ENCODE results near the gene ITFG2. TPM values are rescaled to one million over a fixed set of nuclear protein-coding genes. Genes with fewer than 3 reads are reported as not detected.

The ITFG2 gene
- total and polyA plus RNA-seq, 5 donors: 14.3 to 20.6 (median 17.2) TPM

GRCh38 chr12:2776129-2776806 is 36.2 kb upstream of the ITFG2 start:
- no peaks in the 10 kb centered on the region for H3K27me3 ChIP-seq (ENCODE audit: control insufficient read depth, insufficient read depth)
- H3K4me1 ChIP-seq (ENCODE audit: control insufficient read depth, insufficient read depth, low read length): no peaks in the 10 kb centered on the region
- H3K27ac ChIP-seq (ENCODE audit: low read length): no peak overlapping the region
- ATAC-seq (no peak), DNase-seq (no peak)
- H3K4me3 ChIP-seq (ENCODE audit: low read length): no peak overlapping the region
- H3K9me3 ChIP-seq (ENCODE audit: control insufficient read depth, low read length): no peaks in the 10 kb centered on the region
- intact Hi-C loops (cut with DNase I): no loop called here
- 85% methylated on average over 20 of the region's 20 CpGs for WGBS

DNA sequence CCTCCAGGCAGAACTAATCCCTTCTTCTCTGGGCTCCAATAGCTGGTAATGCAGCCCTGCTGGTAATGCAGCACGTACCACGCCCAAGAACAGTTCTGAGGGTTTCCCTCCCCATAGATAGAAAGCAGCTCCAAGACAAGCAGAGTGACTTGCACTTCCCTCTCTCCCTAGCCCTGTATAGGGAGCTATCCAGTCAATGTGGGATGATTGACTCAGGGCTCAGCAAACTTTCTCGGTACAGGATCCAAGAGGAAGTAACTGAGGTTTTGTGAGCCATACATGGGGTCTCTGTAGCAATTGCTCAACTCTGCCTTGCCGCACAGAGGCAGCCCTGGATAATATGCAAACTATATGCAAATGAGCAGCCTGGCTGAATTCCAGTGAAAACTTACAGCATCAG is 33.2 kb upstream of the ITFG2 start:
- Histone ChIP-seq H3K9me3 (ENCODE audit: control insufficient read depth, low read length) (no peaks in the 10 kb centered on the region), H3K27me3 (ENCODE audit: control insufficient read depth, insufficient read depth) (no peaks in the 10 kb centered on the region), H3K27ac (ENCODE audit: low read length) (no peak overlapping the region), H3K4me3 (ENCODE audit: low read length) (no peak overlapping the region), H3K4me1 (ENCODE audit: control insufficient read depth, insufficient read depth, low read length) (no peaks in the 10 kb centered on the region)
- DNase-seq: no peak
- 74% methylated on average over 4 of the region's 4 CpGs for WGBS
- ATAC-seq: no peak
- intact Hi-C loops (cut with DNase I): no loop called here

- WGBS: 11% methylated on average over 25 of the region's 25 CpGs
- H3K4me1 ChIP-seq (ENCODE audit: control insufficient read depth, insufficient read depth, low read length): no peaks in the 10 kb centered on the region
- ATAC-seq: peak; percentile 93 to 96
- intact Hi-C loops (cut with DNase I): loop anchor here in 1 of 4 donors (5.0 kb wide), 1 partner anchor 42 kb away; no protein-coding TSS in a partner anchor
- H3K27ac ChIP-seq (ENCODE audit: low read length): no peak overlapping the region
- H3K4me3 ChIP-seq (ENCODE audit: low read length): no peak overlapping the region
- DNase-seq: peak; percentile 69 to 89 (median 88)
- H3K9me3 ChIP-seq (ENCODE audit: control insufficient read depth, low read length): no peaks in the 10 kb centered on the region
- H3K27me3 ChIP-seq (ENCODE audit: control insufficient read depth, insufficient read depth): no peaks in the 10 kb centered on the region
Measured at GRCh38 chr12:2783936-2784600, 28.4 kb upstream of the ITFG2 start.

GRCh38 chr12:2785017-2785416 is 27.5 kb upstream of the ITFG2 start:
- intact Hi-C loops (cut with DNase I): no loop called here
- WGBS: 74% methylated on average over 5 of the region's 5 CpGs
- ATAC-seq (no peak), DNase-seq (no peak)
- Histone ChIP-seq H3K27me3 (ENCODE audit: control insufficient read depth, insufficient read depth) (no peaks in the 10 kb centered on the region), H3K9me3 (ENCODE audit: control insufficient read depth, low read length) (no peaks in the 10 kb centered on the region), H3K4me3 (ENCODE audit: low read length) (no peak overlapping the region), H3K27ac (ENCODE audit: low read length) (no peak overlapping the region), H3K4me1 (ENCODE audit: control insufficient read depth, insufficient read depth, low read length) (no peaks in the 10 kb centered on the region)

- Histone ChIP-seq H3K4me1 (ENCODE audit: control insufficient read depth, insufficient read depth, low read length) (no peaks in the 10 kb centered on the region), H3K27me3 (ENCODE audit: control insufficient read depth, insufficient read depth) (no peaks in the 10 kb centered on the region), H3K27ac (ENCODE audit: low read length) (no peak overlapping the region), H3K9me3 (ENCODE audit: control insufficient read depth, low read length) (no peaks in the 10 kb centered on the region), H3K4me3 (ENCODE audit: low read length) (no peak overlapping the region)
- intact Hi-C loops (cut with DNase I): no loop called here
- WGBS: 80% methylated on average over 6 of the region's 6 CpGs
- ATAC-seq: no peak
- DNase-seq: no peak
Measured at GRCh38 chr12:2791089-2791488, 21.4 kb upstream of the ITFG2 start.

DNA sequence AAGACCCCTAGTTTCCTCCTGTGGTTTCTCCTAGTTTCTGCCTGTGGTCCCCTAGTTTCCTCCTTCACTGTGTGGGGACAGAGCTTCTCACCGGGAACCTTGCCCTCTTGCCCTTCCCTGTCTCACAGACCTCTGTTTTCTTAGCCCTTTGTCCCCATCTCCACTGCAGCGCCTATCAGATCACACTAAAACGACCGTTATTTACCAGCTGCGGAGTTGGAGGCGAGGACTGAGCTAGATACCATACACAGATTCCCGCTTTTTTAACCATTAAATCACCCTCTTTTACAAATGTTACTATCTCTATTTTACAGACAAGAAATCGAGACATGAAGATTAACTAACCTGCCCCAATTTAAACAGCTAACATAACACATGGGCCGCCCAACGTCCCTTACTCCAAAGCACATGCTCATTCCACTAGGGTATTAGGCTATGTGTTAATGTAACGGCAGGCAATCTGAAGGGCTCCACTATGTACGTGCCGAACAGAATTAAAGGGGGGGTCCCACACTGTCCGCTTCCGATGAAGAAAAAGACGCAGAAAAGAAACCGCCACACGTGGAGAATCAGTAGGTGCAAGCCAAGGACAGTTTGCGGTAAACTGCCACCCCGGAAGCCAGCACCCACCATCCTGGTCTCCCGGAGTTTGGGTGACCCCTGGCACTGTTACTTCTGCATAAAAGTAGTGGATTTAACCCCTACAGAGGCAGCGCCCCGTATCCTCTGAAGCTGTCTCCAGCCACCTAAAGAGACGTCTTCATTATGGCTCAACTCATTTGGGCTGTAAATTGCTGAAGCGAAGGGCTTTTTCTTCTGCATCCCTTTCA is 19.6 kb upstream of the ITFG2 start:
- Histone ChIP-seq H3K4me1 (ENCODE audit: control insufficient read depth, insufficient read depth, low read length) (peaks cover 12% of the 10 kb centered on the region), H3K9me3 (ENCODE audit: control insufficient read depth, low read length) (no peaks in the 10 kb centered on the region), H3K4me3 (ENCODE audit: low read length) (no peak overlapping the region), H3K27me3 (ENCODE audit: control insufficient read depth, insufficient read depth) (no peaks in the 10 kb centered on the region), H3K27ac (ENCODE audit: low read length) (no peak overlapping the region)
- intact Hi-C loops (cut with DNase I): no loop called here
- ATAC-seq (no peak), DNase-seq (peak in 1 of 3 donors; percentile 45)
- 76% methylated on average over 25 of the region's 25 CpGs for WGBS

DNA sequence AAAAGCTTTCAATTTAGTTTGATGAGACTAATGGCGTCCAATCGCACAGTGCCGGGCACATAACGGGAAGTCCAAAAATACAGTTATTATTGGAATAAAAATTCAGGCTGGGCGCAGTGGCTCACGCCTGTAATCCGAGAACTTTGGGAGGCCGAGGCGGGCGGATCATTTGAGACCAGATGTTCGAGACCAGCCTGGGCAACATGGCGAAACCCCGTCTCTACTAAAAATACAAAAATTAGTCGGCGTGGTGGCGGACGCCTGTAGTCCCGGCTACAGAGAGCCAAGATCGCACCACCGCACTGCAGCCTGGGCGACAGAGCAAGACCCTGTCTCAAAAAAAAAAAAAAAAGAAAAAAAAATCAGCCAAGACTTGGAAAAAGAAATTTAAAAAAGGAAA is 18.9 kb upstream of the ITFG2 start:
- H3K27ac ChIP-seq (ENCODE audit: low read length): no peak overlapping the region
- ATAC-seq (no peak), DNase-seq (peak in 1 of 3 donors; percentile 50)
- intact Hi-C loops (cut with DNase I): no loop called here
- peaks cover 14% of the 10 kb centered on the region for H3K4me1 ChIP-seq (ENCODE audit: control insufficient read depth, insufficient read depth, low read length)
- H3K27me3 ChIP-seq (ENCODE audit: control insufficient read depth, insufficient read depth): no peaks in the 10 kb centered on the region
- no peaks in the 10 kb centered on the region for H3K9me3 ChIP-seq (ENCODE audit: control insufficient read depth, low read length)
- 93% methylated on average over 21 of the region's 21 CpGs for WGBS
- H3K4me3 ChIP-seq (ENCODE audit: low read length): no peak overlapping the region

DNA sequence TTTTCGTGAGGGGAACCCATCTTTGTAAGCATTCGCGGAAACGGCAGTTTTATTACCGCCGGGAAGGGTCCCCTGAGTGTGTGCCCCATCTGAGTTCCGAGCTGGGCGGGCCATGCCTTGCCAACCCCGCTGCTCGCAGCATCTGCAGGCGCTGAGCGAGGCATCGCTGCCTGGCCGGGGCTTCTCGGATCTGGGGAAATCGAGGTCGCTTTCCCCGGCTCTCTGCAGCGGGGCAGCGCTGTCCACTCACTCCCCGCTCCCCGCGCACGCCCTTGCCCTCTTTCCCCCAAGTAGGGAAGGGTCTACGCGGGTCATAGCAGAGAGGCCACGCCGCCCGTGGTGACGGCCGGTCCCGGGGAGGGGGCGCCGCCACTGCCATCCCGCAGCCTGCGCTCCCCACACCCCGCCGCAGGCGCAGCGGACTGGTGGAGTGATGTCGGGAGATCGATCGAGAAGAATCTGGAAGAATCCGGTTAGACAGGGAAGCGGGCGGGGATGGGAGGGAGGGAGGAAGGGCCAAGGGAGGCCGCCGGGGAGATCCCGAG is 18.2 kb upstream of the ITFG2 start:
- ATAC-seq: peak; percentile 27 to 34
- intact Hi-C loops (cut with DNase I): no loop called here
- no peaks in the 10 kb centered on the region for H3K9me3 ChIP-seq (ENCODE audit: control insufficient read depth, low read length)
- peak in 1 of 3 donors; percentile 68 for DNase-seq
- no peaks in the 10 kb centered on the region for H3K27me3 ChIP-seq (ENCODE audit: control insufficient read depth, insufficient read depth)
- WGBS: 5% methylated on average over 49 of the region's 49 CpGs
- H3K27ac ChIP-seq (ENCODE audit: low read length): no peak overlapping the region
- peak overlapping the region; percentile 99 for H3K4me3 ChIP-seq (ENCODE audit: low read length)
- H3K4me1 ChIP-seq (ENCODE audit: control insufficient read depth, insufficient read depth, low read length): peaks cover 14% of the 10 kb centered on the region

GRCh38 chr12:2794736-2795289 is 17.7 kb upstream of the ITFG2 start, which contains the start of gene FKBP4:
Gene FKBP4, plus strand, starts transcription at chr12:2794970. Its CDS starts 170 bp downstream, at chr12:2795140.
- peak within 1 kb of the TSS; percentile 81 for H3K27ac ChIP-seq (ENCODE audit: low read length)
- H3K4me1 ChIP-seq (ENCODE audit: control insufficient read depth, insufficient read depth, low read length): peaks cover 14% of the 10 kb centered on the region
- intact Hi-C loops (cut with DNase I): no loop called here
- ATAC-seq: peak; percentile 92 to 95
- H3K27me3 ChIP-seq (ENCODE audit: control insufficient read depth, insufficient read depth): no peaks in the 10 kb centered on the region
- H3K4me3 ChIP-seq (ENCODE audit: low read length): peak within 1 kb of the TSS; percentile 99
- peak; percentile 91 to 96 (median 95) for DNase-seq
- WGBS: under 1% methylated on average over 63 of the region's 63 CpGs
- no peaks in the 10 kb centered on the region for H3K9me3 ChIP-seq (ENCODE audit: control insufficient read depth, low read length)

DNA sequence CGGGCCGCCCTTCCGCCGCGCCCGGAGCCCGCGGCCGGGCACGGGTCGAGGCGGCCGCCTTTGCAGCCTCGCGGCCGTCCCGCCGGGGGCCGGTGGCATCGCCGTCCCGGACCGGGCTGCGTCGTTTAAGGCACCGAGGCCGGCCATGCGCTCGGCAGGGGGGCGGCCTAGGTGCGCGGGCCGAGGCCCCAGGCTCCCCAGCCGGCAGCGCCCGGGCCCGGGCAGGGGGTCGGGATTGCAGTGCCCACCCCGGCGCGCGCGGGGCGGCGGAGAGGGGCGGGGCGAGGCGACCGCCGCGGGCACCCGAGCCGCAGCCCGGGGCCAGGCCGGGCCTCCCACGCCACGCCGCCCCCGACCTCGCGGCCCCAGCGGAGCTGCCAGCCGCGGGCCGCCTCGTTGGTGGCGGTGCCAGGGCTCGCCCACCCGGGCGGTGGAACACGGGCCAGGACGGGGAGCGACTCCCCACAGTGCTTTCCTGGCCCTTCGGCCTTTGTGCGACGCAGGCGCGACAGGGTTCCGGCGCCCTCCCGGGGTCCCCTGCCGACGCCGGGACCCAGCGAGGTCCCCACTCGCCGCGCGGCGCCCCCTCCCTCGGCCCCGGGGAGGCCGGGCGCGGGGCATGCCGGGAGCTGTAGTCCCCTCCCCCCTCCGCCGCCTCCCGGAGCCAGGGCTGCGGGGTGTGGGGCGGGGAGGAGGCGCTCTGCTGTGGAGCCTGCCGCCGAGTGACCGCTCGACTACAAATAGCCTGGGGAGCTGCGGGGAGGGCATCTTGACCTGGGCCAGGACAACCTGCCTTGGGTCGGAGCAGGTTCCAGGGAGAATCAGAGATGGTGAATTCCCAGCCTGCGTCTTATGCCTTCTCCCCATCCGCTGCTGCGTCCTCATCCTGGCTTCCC is 16.9 kb upstream of the ITFG2 start:
- DNase-seq: peak; percentile 84 to 94 (median 93)
- WGBS: under 1% methylated on average over 110 of the region's 111 CpGs
- Histone ChIP-seq H3K27ac (ENCODE audit: low read length) (peak overlapping the region; percentile 81), H3K27me3 (ENCODE audit: control insufficient read depth, insufficient read depth) (no peaks in the 10 kb centered on the region), H3K4me3 (ENCODE audit: low read length) (peak overlapping the region; percentile 99), H3K4me1 (ENCODE audit: control insufficient read depth, insufficient read depth, low read length) (peaks cover 14% of the 10 kb centered on the region), H3K9me3 (ENCODE audit: control insufficient read depth, low read length) (no peaks in the 10 kb centered on the region)
- intact Hi-C loops (cut with DNase I): no loop called here
- ATAC-seq: peak; percentile 87 to 91
